GM18507 (cell line): ENCODE data around the gene MNAT1.
"Not testable (repeated sequence)": the region's sequence is repeated elsewhere in the genome, so short reads cannot be mapped to it uniquely, and the experiment has no call there.

Source experiments
- DNase-seq: peaks from one replicate; pipeline ENCODE4 v3.0.0; 2011; ENCODE audit warnings: low read depth; ENCODE audit not compliant: insufficient read length; ENCODE audit errors: extremely low spot score
- FAIRE-seq: peaks from 2 replicates; lab custom pipeline; 2011; peaks lifted over from hg19 to GRCh38; lab: Jason Lieb, UNC

The MNAT1 gene

DNA sequence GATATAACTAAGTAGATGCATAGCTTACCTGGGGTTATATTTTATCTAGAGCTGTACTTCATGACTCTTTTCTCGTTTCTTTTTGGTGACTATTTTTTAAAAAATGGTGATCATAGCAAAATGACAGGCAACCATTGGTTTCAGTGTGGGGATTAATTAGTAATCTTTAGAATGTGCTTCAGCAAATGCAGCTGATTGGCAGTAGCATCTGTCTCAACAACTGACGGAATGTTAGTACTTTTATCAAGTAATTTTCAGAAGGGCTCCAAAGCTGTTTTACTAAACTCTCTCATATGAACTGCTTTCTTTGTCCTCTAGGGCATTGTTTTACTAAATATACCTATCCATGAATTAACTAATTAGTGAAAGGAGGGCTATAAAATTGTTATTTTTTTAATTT, 128.7 kb downstream of the MNAT1 start:
- DNase-seq (no peak), FAIRE-seq (no peak)

DNA sequence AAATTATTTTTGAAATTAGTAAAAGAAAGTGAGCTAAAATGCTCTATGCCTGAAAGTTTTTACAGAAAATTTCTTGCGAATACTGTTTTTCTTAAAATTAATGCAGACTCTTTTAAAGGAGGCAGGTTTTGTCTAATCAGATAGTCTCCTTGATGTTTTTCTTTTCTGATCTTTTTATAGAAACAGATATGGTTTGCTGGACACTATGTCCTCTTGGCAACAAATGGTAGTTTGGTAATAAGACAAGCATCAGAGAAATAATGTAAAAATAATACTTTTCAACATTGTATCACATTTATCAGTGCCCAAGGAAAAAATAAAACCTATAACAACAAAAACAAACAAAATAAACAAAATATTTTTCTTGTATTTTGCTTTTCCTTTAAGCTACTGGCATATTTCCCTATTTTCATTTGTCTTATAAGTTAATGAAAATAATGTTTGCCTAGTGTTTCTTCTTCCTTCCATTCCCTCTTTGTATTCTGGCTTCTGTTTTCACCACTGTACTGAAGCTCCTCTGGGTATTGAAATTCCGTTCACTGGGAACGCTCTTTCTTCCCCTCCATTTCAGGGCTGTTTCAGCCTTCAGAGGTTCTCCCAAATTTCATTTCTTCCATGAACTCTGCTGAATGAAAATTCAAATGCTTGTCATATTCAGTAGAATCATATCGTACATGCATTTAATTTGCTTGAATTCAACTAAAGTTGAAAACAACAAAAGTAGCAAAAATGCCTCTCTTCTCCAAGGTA, 131.0 kb downstream of the MNAT1 start:
- no peak for FAIRE-seq
- no peak for DNase-seq

DNA sequence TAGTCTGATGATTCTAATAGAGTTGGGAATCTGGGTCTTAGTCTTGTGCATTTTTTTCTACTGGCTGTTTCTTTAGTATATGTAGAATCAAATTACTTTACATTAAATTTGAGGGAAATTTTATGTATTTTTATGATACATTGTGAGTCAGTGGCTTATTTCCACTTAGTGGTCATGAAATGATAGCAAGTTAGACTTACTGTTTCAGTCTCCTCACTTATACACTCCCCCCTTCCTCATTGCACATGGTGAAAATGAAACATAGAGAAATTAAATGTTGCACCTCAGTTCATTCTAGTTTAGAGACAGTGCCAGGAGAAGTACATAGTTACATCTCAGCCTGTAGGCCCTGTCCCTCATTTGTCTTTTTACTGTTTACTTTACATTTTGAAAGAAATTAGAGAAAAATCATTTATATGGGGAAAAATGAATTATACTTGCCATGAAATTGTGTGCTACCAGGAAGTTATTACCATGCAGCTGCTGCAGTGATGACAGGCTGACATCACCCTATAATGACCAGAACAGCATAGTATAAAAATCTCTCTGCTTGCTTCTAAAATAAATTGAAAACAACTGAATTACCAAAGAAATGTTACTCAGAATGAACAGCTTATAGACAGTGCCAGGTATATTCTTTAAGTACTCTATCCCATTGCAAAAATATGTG, 133.1 kb downstream of the MNAT1 start:
- peak; percentile 12 for FAIRE-seq
- no peak for DNase-seq

DNA sequence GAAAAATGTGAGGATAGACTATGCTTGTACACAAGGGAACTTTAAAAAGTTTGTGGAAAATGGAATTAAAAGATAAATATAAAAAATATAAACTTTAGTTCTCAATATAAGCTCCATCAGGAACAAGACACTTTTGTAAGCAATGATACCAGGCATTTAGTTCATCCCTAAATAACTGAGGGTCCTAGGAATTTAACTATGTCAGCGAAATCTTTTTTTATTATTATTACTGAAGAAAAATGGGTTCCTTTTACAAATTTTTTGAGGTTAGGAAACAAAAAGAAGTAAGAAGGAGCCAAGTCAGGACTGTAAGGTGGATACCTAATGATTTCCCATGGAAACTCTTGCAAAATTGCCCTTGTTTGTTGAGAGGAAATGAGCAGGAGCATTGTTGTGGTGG, 143.6 kb downstream of the MNAT1 start:
- DNase-seq (no peak), FAIRE-seq (no peak)

DNA sequence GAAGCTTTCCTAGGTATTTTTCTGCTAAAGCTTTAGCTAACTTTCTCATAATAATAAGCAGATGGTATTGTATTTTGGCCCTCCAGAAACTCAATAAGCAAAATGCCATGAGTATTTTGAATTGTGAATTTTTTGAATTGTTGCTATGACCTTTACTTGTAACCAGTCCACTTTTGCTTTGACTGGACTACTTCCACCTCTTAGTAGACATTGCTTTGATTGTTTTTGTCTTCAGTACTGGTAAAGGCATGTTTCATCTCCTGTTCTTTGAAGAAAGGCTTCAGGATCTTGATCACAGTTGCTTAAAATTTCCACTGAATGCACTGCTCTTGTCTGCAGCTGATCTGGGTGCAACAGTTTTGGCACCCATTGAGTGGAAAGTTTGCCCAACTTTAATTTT, 144.0 kb downstream of the MNAT1 start:
- DNase-seq (no peak), FAIRE-seq (no peak)

DNA sequence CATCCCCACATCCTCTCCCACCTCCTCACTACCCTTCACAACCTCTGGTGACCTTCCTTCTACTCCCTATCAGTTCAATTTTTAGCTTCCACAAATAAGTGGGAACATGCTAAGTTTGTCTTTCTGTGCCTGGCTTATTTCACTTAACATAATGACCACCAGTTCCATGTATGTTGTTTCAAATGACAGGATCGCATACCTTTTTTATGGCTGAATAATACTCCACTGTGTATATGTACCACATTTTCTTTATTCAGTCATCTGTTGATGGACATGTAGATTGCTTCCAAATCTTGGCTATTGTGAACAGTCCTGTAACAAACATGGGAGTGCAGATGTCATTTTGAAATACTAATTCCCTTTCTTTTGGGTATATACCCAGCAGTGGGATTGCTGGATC, 147.7 kb downstream of the MNAT1 start:
- FAIRE-seq (no peak), DNase-seq (no peak)

DNA sequence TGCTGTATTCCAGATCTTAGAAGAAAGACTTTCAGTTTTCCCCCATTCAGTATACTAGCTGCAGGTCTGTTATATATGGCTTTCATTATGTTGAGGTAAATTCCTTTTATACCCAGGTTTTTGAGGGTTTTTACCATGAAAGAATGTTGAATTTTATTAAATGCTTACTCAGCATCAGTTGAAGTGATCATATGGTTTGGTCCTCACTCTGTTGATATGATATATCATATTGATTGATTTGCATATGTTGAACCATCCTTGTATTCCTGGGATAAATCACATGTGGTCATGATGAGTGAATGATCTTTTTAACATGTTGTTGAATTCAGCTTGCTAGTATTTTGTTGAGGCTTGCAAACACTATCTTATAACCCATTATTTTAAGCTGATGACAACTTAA, 149.6 kb downstream of the MNAT1 start:
- DNase-seq (no peak), FAIRE-seq (no peak)

DNA sequence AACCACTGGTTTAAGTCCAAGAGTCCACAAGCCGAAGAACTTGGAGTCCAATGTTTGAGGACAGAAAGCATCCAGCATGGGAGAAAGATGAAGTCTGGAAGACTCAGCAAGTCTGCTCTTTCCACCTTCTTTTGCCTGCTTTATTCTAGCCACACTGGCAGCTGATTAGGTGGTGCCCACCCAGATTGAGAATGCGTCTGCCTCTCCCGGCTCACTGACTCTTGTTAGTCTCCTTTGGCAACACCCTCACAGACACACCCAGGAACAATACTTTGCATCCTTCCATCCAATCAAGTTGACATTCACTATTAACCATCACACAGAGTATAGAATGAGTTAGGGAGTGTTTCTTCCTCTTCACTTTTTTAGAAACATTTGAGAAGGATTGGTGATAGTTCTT, 156.1 kb downstream of the MNAT1 start:
- not testable (repeated sequence) for DNase-seq, FAIRE-seq

DNA sequence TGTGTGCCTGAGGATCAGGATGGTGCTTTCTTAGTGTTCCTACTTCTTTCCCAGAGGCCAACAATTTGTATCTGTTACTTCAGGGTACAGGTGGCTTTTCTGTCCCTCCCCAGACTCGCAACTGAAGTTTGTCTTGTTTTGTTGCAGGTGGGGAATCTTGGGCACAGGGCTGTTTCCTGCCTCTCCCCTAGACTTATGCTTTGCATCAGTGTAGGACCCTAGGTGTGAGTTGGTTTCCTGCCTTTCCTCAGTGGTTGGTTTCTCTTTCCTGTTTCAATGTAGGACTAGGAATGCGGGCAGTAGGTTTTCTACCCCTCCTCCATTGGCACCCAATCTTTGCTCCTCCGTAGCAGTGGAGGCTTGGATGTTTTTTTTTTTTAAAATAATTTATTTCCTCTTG, 159.3 kb downstream of the MNAT1 start:
- no peak for FAIRE-seq
- no peak for DNase-seq

DNA sequence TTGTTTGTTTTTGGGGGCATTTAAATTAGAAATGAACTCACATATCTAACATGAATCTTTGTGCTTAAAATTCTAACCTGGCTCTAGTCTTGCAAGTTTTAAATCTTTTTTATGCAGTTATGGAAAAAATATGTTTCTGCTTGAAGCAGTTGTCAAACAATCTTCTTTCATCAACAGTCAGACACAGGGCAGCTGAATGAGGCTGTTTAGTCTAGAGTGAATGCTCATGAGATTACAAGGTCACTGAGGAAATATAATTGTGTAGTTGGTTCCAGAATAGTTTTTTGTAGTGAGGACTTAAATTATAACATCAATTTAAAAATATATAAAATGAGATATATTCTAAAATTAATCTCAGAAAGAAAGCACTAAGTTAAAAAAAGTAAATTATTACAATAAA, 169.8 kb downstream of the MNAT1 start:
- FAIRE-seq: no peak
- no peak for DNase-seq

DNA sequence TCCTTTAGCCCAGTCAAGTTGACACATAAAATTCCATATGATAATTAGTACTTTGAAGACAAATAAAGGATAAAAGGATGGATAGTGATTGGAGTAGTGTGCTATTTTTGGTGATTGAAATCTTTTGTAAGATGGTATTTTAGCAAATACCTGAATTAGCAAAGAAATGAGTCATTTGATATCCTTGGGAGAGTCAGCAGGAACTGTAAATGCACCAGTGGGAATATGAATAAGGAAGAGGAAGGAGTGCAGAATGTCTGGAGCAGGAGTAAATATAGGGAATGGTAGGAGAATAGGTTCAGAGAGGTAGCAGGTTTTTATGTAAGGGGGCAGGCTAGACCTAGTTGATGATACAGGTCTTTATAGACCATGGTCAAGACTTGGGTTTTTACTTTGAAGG, 171.4 kb downstream of the MNAT1 start:
- DNase-seq (no peak), FAIRE-seq (no peak)

DNA sequence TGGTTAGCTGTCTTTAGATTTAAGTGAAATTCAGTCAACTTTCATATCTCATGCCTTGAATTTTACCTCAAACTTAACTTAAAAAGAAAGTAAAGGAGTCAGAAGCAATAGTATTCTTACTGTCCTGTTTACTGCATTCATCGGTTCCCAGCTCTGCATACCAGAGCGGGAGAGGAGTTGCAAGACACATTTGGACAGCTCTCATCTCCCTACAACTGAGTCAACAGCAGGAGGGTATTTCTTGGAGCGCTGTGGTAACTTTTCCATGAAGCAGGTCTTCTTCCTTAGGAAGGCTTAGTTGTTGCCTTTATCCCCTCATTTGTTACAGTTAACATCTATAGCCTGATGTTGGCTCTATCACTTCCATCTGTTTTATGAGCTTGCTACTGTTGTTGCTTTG, 181.2 kb downstream of the MNAT1 start:
- no peak for FAIRE-seq

DNA sequence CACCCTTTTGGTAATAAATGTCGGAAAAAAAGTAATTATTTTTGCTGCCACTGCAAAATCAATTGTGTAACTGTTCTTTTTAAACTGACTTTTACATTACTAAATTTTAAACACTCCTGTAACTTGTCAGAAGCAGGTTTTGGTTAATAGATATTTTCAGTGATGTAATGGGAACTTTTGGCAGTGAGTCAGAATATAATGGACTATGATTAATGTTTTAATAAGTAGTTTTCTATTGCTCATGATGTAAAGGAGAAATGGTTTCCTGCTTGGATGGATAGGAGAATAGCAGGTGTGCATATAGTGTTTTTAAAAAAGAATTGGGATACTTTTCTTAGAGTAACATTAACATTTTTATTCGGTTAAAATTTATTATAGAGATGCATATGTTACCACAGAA, 187.5 kb downstream of the MNAT1 start:
- DNase-seq (no peak), FAIRE-seq (no peak)

More for the DNA sequence above, 181.2 kb downstream of the MNAT1 start:
- DNase-seq: no peak

DNA sequence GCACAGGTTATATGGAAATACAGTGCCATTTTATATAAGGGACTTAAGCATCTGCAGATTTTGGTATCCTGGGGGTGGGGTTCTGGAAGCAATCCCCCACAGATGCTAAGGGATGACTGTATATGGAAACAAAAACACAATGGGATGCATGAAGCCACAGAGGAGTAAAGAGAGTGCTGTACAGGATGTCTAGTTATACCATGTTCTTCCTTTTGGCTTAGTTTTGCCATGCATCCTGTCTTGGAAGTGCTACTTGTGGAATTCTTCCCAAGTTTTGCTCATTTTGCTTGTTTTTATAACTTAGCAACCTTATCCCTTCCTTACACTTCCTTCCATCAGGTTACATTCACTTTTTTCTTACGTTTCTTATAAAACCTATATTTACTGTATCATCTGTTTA, 190.7 kb downstream of the MNAT1 start:
- FAIRE-seq (no peak), DNase-seq (no peak)

DNA sequence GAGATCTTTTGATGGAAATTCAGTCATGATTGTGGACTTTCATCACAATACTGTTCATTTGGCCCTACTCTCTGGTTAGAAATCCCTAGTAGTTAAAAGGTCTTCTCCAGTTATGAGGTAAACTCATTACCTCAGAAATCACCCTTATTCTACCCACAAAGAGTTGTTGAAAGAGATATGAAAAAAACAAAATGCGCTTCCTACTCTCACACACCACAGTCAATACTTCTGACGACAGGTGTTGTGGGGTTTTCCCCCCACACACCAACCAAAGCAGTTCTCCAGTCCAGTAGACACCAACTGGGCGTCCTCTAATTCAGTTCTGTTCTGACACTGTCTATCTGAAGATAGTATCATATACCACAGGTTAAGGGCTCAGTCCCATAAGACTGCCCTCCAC, 191.4 kb downstream of the MNAT1 start:
- DNase-seq: no peak
- FAIRE-seq: peak; percentile 50

DNA sequence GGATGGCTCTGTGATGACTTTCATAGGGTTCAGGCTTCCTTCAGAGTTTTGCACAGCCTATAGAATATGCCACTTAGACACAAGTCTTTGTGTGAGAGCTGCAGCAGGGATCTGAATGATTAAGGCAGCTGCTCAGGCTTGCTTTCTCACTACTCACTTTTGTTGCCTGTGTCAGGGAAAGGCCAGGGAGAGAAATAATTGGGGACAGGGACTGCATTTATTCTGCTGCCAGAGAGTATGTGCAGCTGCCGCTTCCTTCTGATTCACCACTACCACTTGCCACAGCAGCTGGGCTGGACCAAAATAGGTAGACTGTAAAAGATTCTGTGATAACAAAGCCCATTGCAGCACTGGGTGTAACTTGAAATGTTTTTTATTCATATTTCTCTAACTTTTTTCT, 196.7 kb downstream of the MNAT1 start:
- DNase-seq: no peak
- FAIRE-seq: no peak

DNA sequence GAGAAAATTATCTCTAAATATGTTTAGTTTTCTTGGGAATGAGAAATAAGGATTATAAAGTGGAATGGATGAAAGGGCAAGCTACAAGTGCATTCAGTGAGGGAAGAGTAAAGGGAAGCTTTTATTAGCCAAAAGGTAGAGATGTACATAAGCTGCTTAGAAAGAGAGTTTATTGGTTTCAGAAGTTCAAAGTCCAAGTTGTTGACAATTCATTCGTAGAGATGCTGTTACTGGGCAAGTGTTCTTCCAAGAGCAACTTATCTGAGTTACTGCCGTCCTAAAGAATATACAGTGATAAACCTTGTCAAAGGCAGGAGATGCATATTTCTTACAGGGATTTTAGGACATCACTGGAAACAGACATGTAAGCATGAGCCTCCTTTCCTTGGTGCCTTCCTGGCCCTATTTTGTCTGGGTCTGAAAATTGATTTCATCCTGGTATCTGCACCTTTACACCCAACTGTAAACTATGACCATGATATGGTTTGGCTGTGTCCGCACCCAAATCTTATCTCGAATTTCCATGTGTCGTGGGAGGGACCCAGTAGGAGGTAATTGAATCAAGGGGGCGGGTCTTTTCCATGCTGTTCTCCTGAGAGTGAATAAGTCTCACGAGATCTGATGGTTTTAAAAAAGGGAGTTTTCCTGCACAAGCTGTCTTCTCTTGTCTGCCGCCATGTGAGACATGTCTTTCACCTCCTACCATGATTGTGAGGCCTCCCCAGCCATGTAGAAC, 199.5 kb downstream of the MNAT1 start:
- DNase-seq: no peak
- FAIRE-seq: no peak

DNA sequence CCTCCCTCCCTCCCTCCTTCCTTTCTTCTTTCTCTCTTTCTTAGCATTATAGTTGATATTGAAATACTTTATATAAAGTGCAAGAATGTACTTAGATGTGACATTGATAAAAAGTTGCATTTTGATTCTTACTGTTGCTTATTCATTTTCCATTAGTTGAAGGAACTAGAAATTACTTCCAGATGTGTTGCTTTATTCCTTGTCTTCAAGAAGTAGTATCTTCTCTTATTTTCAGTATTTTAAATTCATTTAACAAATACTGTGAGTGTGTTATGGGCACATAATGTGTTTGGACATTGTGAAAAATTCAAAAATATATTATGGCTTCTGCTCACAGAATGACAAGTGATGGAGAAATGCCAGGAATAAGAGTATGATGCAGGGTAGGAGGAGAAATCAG, 200.8 kb downstream of the MNAT1 start:
- DNase-seq (no peak), FAIRE-seq (no peak)

DNA sequence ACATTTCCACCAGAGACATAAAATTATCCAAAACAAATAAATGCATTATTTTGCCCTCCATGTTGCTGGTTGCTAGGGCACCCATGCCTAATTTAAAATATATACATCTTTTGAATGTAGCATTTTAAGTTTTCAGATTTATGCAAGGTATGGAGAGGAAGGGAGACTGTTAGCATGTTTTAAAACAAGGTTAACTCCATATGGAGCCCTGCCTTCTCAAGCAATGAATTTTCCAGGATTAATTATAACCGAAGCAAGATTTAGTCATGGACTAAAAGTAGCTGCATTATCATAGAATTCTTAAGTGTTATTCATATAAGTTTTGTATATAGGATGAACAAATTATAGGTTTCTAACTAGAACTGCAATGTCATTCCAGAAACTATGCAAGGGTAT, 209.1 kb downstream of the MNAT1 start:
- FAIRE-seq (no peak), DNase-seq (no peak)

DNA sequence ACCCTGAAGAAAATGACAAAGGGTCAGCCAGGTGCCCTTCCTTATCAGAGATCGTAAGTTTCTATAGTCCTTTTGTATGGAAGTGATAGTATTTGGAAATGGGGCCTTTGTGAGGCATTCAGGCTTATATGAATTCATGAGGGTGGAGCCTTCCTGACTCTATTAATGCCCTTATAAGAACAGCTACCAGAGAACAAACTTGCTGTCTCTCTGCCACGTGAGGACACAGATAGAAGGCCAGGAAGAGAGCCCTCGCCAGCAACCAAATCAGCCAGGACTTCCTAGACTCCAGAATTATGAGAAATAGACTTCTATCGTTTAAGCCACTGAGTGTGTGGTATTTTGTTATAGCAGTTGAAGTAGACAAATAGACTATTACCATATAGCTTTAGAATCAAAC, 209.6 kb downstream of the MNAT1 start:
- no peak for FAIRE-seq
- DNase-seq: no peak

DNA sequence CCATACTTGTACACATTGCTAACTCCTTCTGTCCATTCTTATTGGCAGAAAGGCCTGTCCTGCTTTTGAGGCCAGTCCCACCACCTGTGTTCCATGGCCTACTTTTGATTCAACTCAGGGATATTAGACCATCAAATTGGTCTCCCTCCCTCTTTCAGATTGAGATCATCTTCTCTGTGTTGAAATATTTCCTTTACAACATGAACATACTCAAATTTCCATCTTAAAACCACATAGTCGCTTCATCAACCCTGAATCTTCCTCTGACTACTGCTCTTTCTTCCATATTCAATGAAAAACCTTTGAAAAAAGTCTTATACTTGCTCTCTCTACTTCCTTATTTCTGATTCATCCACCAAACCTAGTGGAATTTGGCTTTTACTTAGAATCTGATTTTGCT, 211.4 kb downstream of the MNAT1 start:
- FAIRE-seq (no peak), DNase-seq (no peak)
